ENCODE data around the gene ABCA1.

The ABCA1 gene

DNA sequence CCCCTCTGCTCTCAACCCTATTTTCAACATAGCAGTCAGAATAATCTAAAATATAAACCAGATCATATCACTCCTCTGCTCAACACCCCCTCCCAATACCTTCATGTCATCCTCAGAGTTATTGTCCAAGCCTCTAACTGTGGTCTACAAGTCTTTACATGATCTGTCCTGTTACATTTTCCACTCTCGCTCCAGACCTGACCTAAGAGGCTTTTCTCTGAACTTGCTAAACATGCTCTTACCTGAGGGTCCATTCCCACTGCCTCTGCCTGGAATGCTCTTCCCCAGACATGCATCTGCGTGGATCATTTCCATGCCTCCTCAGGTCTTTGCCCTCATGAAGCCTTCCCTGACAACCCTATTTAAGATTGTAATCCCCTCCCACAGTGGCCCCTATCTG is 152.0 kb downstream of the ABCA1 start:
- H3K27ac ChIP-seq, result no peak overlapping the region
- peaks cover 0 to 8% (median 7%) of the 10 kb centered on the region in 3 donors for H3K36me3 ChIP-seq
- H3K4me1 ChIP-seq, result peaks cover 0 to 36% (median 10%) of the 10 kb centered on the region in 4 donors
- H3K4me3 ChIP-seq, result no peak overlapping the region
- no peak for TF ChIP-seq CTCF (IDR thresholded peaks at IDR 0.05)
- no peaks in the 10 kb centered on the region for H3K27me3 ChIP-seq
- DNase-seq, result no peak
- no peaks in the 10 kb centered on the region for H3K9me3 ChIP-seq
- intact Hi-C loops (cut with DNase I; ENCODE audit: low total_unique reads), result no loop called here

DNA sequence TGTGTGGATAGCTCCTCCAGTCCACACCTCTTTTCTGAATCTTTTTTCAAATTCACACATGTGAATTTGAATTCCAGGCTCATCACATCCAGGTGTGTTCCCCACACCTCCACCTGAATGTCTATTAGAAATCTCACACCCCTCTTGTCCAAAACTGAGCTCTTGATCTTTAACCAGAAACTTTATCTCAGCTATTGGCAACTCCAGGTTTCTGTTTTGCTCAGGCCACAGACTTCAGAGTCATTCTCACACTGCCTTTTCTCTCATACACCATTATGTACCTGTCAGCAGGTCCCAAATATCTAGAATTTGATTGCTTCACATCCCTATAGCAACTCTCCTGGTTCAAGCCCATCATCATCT is 152.4 kb downstream of the ABCA1 start:
- Histone ChIP-seq H3K27me3 (no peaks in the 10 kb centered on the region), H3K36me3 (peaks cover 0 to 8% (median 7%) of the 10 kb centered on the region in 3 donors), H3K4me3 (no peak overlapping the region), H3K27ac (no peak overlapping the region), H3K9me3 (no peaks in the 10 kb centered on the region), H3K4me1 (peaks cover 0 to 36% (median 10%) of the 10 kb centered on the region in 4 donors)
- no peak for DNase-seq
- no peak for TF ChIP-seq CTCF (IDR thresholded peaks at IDR 0.05)
- intact Hi-C loops (cut with DNase I; ENCODE audit: low total_unique reads), result no loop called here

- intact Hi-C loops (cut with DNase I; ENCODE audit: low total_unique reads), result no loop called here
- no peaks in the 10 kb centered on the region for H3K9me3 ChIP-seq
- no peak overlapping the region for H3K27ac ChIP-seq
- peaks cover 0 to 7% (median 4%) of the 10 kb centered on the region in 3 donors for H3K36me3 ChIP-seq
- H3K4me3 ChIP-seq, result no peak overlapping the region
- no peaks in the 10 kb centered on the region for H3K27me3 ChIP-seq
- TF ChIP-seq CTCF (IDR thresholded peaks at IDR 0.05), result no peak
- H3K4me1 ChIP-seq, result peaks cover 0 to 36% (median 10%) of the 10 kb centered on the region in 4 donors
- DNase-seq, result no peak
Measured at GRCh38 chr9:104774831-104775573, 153.0 kb downstream of the ABCA1 start.

DNA sequence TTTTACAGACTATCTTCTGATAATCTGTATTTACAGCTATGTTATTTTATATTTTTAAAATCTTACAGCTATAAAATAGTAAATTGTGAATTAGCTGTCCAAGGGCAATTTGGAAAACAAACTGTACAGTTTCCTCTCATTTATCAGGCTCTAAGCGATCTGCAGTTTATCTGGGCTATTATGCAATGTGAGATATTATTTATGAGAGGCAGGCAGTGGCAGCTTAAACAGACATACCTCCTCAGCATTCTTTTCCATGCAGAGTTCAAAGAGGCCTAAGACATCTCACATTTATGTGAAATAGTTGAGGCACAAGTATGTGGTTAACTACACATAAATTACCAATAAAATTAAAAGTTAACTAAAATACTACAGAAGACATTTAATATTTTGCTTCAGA is 153.8 kb downstream of the ABCA1 start:
- intact Hi-C loops (cut with DNase I; ENCODE audit: low total_unique reads), result no loop called here
- no peak overlapping the region for H3K4me3 ChIP-seq

DNA sequence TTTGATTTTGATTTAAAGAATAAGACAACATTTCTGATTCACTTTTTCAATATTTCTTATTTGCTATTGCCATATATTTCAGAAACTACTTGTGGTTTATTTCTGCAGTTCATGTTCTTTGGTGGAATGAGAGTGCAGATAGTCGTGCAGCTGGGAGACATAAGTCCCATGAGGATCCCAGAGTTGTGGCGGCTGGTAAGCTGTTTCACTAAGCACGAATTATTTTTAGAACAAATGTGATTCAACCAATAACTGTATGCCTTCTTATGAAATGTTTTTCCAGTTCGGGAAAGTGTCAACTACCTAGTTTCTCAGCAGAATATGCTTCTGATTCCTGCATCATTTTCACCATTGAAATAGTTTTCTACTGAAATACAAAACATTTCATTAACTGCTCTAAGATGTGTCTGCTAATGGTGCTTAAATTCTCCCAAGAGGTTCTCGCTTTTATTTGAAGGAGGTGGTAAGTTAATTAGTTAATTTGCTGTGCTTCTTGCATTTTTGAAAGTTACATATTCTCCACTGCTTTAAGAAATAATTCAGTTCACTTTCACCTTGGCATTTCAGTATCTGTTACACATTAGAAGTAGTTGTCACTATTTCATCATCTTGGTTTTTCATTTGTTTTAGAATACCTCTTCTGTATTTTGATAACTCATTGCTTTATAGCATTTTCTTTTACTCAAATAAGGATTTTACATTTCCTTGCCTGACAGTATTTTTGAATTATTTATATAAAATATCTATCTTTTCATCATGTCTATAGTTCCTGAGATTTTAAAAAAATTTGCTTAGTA is 155.0 kb downstream of the ABCA1 start:
- H3K4me3 ChIP-seq, result no peak overlapping the region
- peak in 1 of 2 donors; percentile 64 for DNase-seq
- peaks cover 0 to 7% (median 0%) of the 10 kb centered on the region in 3 donors for H3K36me3 ChIP-seq
- no peaks in the 10 kb centered on the region for H3K27me3 ChIP-seq
- H3K9me3 ChIP-seq, result no peaks in the 10 kb centered on the region
- TF ChIP-seq CTCF (IDR thresholded peaks at IDR 0.05), result no peak
- intact Hi-C loops (cut with DNase I; ENCODE audit: low total_unique reads), result no loop called here
- H3K27ac ChIP-seq, result peak overlapping the region; percentile 58 to 62
- H3K4me1 ChIP-seq, result peaks cover 0 to 36% (median 10%) of the 10 kb centered on the region in 4 donors

More for the DNA sequence above, 153.8 kb downstream of the ABCA1 start:
- H3K36me3 ChIP-seq, result peaks cover 0 to 7% (median 0%) of the 10 kb centered on the region in 3 donors
- TF ChIP-seq CTCF (IDR thresholded peaks at IDR 0.05), result no peak
- H3K27ac ChIP-seq, result no peak overlapping the region
- no peaks in the 10 kb centered on the region for H3K9me3 ChIP-seq
- DNase-seq, result no peak
- H3K27me3 ChIP-seq, result no peaks in the 10 kb centered on the region
- H3K4me1 ChIP-seq, result peaks cover 0 to 36% (median 10%) of the 10 kb centered on the region in 4 donors
